OCI-LY7 (cell line): ENCODE measurements around the gene PPBP. TPM values are rescaled to one million over a fixed set of nuclear protein-coding genes. Genes with fewer than 3 reads are reported as not detected.

ENCODE experiments used
- BruUV-seq: library from RNA; stranded (reverse); fragments of 400-500 nt; replicated peaks from 2 replicates; lab custom pipeline; 2021; lab: Mats Ljungman, UMichigan
- CTCF ChIA-PET: fragments of 300-600 bp; sonication (Branson Sonifier 250); formaldehyde crosslinking; loops from one replicate; lab custom pipeline; 2022; ENCODE audit warnings: antibody characterized with exemption; ENCODE audit not compliant: unreplicated experiment; lab: Charles Lee
- POLR2A ChIA-PET: fragments of 300-600 bp; sonication (Branson Sonifier 250); formaldehyde crosslinking; loops from one replicate; lab custom pipeline; 2022; ENCODE audit warnings: antibody characterized with exemption; lab: Charles Lee
- DNase-seq: peaks from one replicate; pipeline ENCODE4 v3.0.0-alpha.2; 2015; ENCODE audit warnings: low spot score
- H2AFZ ChIP-seq: fragments of 200-600 bp; sonication (generic), shearing (Covaris generic); 2 replicates; pipeline ENCODE4 v1.6.1; 2014; ENCODE audit warnings: mild to moderate bottlenecking, antibody characterized with exemption, low read length, moderate library complexity
- H3K27ac ChIP-seq: fragments of 200-600 bp; sonication (generic); 2 replicates; pipeline ENCODE4 v1.5.1; 2014; ENCODE audit warnings: mixed run types, low read depth, mild to moderate bottlenecking, moderate library complexity, low read length, inconsistent platforms; ENCODE audit not compliant: poor library complexity, severe bottlenecking
- H3K36me3 ChIP-seq: fragments of 200-600 bp; sonication (generic); 2 replicates; pipeline ENCODE4 v1.6.1; 2014; ENCODE audit warnings: mild to moderate bottlenecking, antibody characterized with exemption, low read length, moderate library complexity, mixed read lengths; ENCODE audit not compliant: insufficient read depth
- H3K4me1 ChIP-seq: fragments of 200-600 bp; sonication (generic); 2 replicates; pipeline ENCODE4 v1.5.1; 2014; ENCODE audit warnings: mild to moderate bottlenecking, low read length; ENCODE audit not compliant: insufficient read depth, poor library complexity, severe bottlenecking
- H3K4me2 ChIP-seq: fragments of 200-600 bp; sonication (generic); 2 replicates; pipeline ENCODE4 v1.6.1; 2014; ENCODE audit warnings: mild to moderate bottlenecking, low read length
- H3K4me3 ChIP-seq: fragments of 200-600 bp; sonication (generic); 2 replicates; pipeline ENCODE4 v1.5.1; 2014; ENCODE audit warnings: mild to moderate bottlenecking, low read depth, low read length; ENCODE audit not compliant: poor library complexity, severe bottlenecking
- H3K79me2 ChIP-seq: fragments of 200-600 bp; sonication (generic); 2 replicates; pipeline ENCODE4 v1.6.1; 2016; ENCODE audit warnings: low read depth, mild to moderate bottlenecking, low read length, moderate library complexity, mixed read lengths; ENCODE audit not compliant: insufficient read depth
- H3K9me2 ChIP-seq: fragments of 200-600 bp; sonication (generic); 2 replicates; pipeline ENCODE4 v1.6.1; 2016; ENCODE audit warnings: mild to moderate bottlenecking, low read length, mixed read lengths; ENCODE audit not compliant: insufficient read depth
- H3K9me3 ChIP-seq: fragments of 200-600 bp; sonication (generic); 2 replicates; pipeline ENCODE4 v1.6.1; 2014; ENCODE audit warnings: mild to moderate bottlenecking, mixed run types, low read length, mixed read lengths
- H4K20me1 ChIP-seq: fragments of 200-600 bp; sonication (generic); 2 replicates; pipeline ENCODE4 v1.6.1; 2014; ENCODE audit warnings: mild to moderate bottlenecking, antibody characterized with exemption, low read length, moderate library complexity, mixed read lengths; ENCODE audit not compliant: insufficient read depth
- CTCF ChIP-seq: fragments of 200-600 bp; sonication (generic); conservative IDR thresholded peaks from 2 replicates; pipeline ENCODE4 v1.5.1; 2014; ENCODE audit warnings: mild to moderate bottlenecking, antibody characterized with exemption, low read length, moderate library complexity, mixed read lengths
- EZH2phosphoT487 ChIP-seq: fragments of 200-600 bp; sonication (generic); IDR thresholded peaks from 2 replicates; pipeline ENCODE4 v1.6.1; 2018; ENCODE audit warnings: low read depth, borderline replicate concordance, mild to moderate bottlenecking, mixed run types, antibody characterized with exemption, low read length, moderate library complexity, mixed read lengths
- intact Hi-C: fragments of 100-400 bp; cut with micrococcal nuclease; formaldehyde crosslinking; loops from one replicate; pipeline ENCODE4 v1.10.0; 2022; ENCODE audit not compliant: unreplicated experiment
- total RNA-seq, 2 experiments: library from RNA; depleted of rRNA in 1 of 2; stranded (reverse); fragments of >200 nt in 1 of 2; shearing (Covaris generic) in 1 of 2; gene quantifications; 2 replicates each; pipeline ENCODE4 v1.2.3, GENCODE V29; 2014 to 2022

PPBP gene
- total RNA-seq, 2 experiments from 2014 or later: not detected

- Histone ChIP-seq H3K36me3 (no peaks in the 10 kb centered on the region), H3K9me3 (no peaks in the 10 kb centered on the region), H2AFZ (no peak overlapping the region), H3K4me3 (no peak overlapping the region), H3K4me1 (no peaks in the 10 kb centered on the region), H3K27ac (no peak overlapping the region), H4K20me1 (no peaks in the 10 kb centered on the region), H3K4me2 (no peak overlapping the region), H3K9me2 (no peaks in the 10 kb centered on the region), H3K79me2 (no peaks in the 10 kb centered on the region)
- ChIA-PET CTCF (no interaction called here), POLR2A (interaction anchor here (1.0 kb wide), 1 partner anchor 14 kb away, joined by 3 read pairs; no protein-coding TSS in a partner anchor)
- no TSS peak for BruUV-seq
- intact Hi-C loops: no loop called here
- TF ChIP-seq EZH2phosphoT487 (no peak), CTCF (no peak)
- no peak for DNase-seq
These were observed 18.1 kb upstream of the PPBP start for GRCh38 chr4:74006009-74006476.

DNA sequence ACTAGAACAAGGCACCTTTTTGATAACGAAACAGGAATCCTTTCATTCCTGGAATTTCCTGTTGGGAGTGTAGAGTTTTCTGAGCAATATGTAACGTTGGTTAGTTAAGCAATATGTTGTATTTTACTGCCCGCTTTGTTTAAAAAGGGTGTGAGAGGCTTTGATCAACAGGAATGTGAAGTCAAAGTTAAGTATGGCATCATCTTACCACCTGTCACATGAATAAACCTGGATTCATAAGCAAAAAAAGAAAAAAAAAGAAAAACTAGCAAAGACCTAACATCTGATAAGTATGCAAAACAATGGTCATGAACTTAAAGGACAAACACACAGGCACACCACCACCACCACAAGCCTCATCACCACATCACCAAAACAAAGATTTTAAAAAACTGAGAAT lies 17.5 kb upstream of the PPBP start:
- Histone ChIP-seq H3K36me3 (no peaks in the 10 kb centered on the region), H3K4me2 (no peak overlapping the region), H2AFZ (no peak overlapping the region), H4K20me1 (no peaks in the 10 kb centered on the region), H3K27ac (no peak overlapping the region), H3K9me2 (no peaks in the 10 kb centered on the region), H3K79me2 (no peaks in the 10 kb centered on the region), H3K4me3 (no peak overlapping the region), H3K4me1 (no peaks in the 10 kb centered on the region), H3K9me3 (no peaks in the 10 kb centered on the region)
- intact Hi-C loops: no loop called here
- ChIA-PET CTCF (no interaction called here), POLR2A (no interaction called here)
- TF ChIP-seq EZH2phosphoT487 (no peak), CTCF (no peak)
- no peak for DNase-seq
- no TSS peak for BruUV-seq

DNA sequence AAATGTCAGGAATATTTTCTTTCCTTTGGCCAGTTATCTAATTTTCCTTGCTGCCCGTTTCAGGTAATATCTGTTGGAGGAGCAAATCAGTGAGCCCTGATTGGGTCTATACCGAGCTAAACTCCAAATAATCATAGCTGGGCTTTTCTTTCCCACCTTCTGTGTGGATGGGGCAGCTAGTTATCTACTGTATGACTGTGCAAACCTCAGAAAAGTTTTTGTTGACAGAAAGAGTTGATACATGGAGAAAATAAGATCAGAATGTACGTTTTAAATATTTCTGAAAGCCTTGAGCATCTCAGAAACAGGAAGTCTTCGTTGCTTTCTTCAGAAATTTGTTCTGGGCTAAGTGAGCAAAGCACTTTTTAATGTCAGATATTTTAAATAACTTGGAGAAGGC lies 16.7 kb upstream of the PPBP start:
- ChIA-PET CTCF (no interaction called here), POLR2A (no interaction called here)
- Histone ChIP-seq H3K9me2 (no peaks in the 10 kb centered on the region), H3K4me2 (no peak overlapping the region), H3K4me1 (no peaks in the 10 kb centered on the region), H3K36me3 (no peaks in the 10 kb centered on the region), H3K4me3 (no peak overlapping the region), H3K9me3 (no peaks in the 10 kb centered on the region), H4K20me1 (no peaks in the 10 kb centered on the region), H3K79me2 (no peaks in the 10 kb centered on the region), H2AFZ (no peak overlapping the region), H3K27ac (no peak overlapping the region)
- intact Hi-C loops: no loop called here
- DNase-seq: no peak
- no TSS peak for BruUV-seq
- TF ChIP-seq EZH2phosphoT487 (no peak), CTCF (no peak)
